Fibroblast of lung (primary cell): ENCODE results near the gene RAB3GAP1.

ENCODE experiments used
- EZH2 ChIP-seq: IDR thresholded peaks from 2 replicates; pipeline ENCODE4 v1.5.1; 2012; ENCODE audit warnings: low read length, control low read depth, mild to moderate bottlenecking; ENCODE audit errors: missing control alignments
- TF ChIP-seq, protein P1 (sequence below), 2 donors: IDR thresholded peaks in 1 of 2; conservative IDR thresholded peaks in 1 of 2; 1 replicate in 1 of 2; 2 replicates in 1 of 2; pipeline ENCODE4 v1.5.1; 2011 to 2012; ENCODE audit warnings: low read length in 2 of 2, control low read depth in 1 of 2, inconsistent platforms in 1 of 2, low read depth in 1 of 2, mild to moderate bottlenecking in 1 of 2

DNA sequence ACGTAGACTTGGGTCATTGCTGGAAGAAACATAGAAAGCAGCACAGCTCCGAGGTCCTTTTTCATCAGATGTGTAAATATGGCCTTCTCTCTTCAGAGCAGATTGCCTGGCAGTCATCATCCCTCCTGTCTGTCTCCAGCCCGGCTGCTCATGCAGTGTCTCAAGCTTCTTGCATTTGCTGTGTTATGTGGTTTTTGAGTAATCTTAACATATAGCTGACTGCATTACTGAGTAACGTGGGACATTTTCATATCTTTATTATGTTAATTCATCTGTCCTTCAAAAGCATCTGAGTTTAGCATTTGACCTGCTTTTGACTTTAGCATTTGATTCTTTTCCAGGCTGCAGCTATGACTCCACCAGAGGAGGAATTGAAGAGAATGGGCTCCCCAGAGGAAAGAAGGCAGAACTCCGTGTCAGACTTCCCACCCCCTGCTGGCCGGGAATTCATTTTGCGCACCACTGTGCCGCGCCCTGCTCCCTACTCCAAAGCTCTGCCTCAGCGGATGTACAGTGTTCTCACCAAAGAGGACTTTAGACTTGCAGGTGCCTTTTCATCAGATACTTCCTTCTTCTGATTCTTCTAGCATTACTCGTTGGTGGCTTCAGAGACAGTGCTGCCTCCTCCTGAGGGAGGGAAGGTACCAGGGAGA is 116.2 kb downstream of the RAB3GAP1 start:
- TF ChIP-seq, protein P1, sequence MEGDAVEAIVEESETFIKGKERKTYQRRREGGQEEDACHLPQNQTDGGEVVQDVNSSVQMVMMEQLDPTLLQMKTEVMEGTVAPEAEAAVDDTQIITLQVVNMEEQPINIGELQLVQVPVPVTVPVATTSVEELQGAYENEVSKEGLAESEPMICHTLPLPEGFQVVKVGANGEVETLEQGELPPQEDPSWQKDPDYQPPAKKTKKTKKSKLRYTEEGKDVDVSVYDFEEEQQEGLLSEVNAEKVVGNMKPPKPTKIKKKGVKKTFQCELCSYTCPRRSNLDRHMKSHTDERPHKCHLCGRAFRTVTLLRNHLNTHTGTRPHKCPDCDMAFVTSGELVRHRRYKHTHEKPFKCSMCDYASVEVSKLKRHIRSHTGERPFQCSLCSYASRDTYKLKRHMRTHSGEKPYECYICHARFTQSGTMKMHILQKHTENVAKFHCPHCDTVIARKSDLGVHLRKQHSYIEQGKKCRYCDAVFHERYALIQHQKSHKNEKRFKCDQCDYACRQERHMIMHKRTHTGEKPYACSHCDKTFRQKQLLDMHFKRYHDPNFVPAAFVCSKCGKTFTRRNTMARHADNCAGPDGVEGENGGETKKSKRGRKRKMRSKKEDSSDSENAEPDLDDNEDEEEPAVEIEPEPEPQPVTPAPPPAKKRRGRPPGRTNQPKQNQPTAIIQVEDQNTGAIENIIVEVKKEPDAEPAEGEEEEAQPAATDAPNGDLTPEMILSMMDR (conservative IDR thresholded peaks at IDR 0.05 in 1 of 2, IDR thresholded peaks at IDR 0.05 in 1 of 2; ENCODE audit: low read depth in 1 of 2, low read length in 2 of 2) = no peak
- TF ChIP-seq EZH2 = no peak
